Kidney epithelial cell (primary cell): ENCODE measurements around the gene CYP46A1. TPM values are rescaled to one million over a fixed set of nuclear protein-coding genes. Genes with fewer than 3 reads are reported as not detected.

Experiments
- DNase-seq: peaks from one replicate; pipeline ENCODE4 v3.0.0-alpha.2; 2010; ENCODE audit warnings: low read depth
- H3K27me3 ChIP-seq: 2 replicates; pipeline ENCODE4 v1.6.0; 2011; ENCODE audit warnings: low read length; ENCODE audit not compliant: control insufficient read depth, insufficient read depth
- H3K36me3 ChIP-seq: 2 replicates; pipeline ENCODE4 v1.5.1; 2011; ENCODE audit warnings: low read length; ENCODE audit not compliant: control insufficient read depth, insufficient read depth
- H3K4me3 ChIP-seq: 2 replicates; pipeline ENCODE4 v1.5.1; 2011; ENCODE audit warnings: low read depth, mild to moderate bottlenecking, control low read depth, low read length
- CTCF ChIP-seq: IDR thresholded peaks from 2 replicates; pipeline ENCODE4 v1.5.1; 2011; ENCODE audit warnings: mild to moderate bottlenecking, moderate library complexity, low read length, control low read depth, inconsistent platforms; ENCODE audit not compliant: insufficient read depth, poor library complexity, severe bottlenecking
- total RNA-seq: library from RNA; depleted of rRNA; stranded (reverse); fragments of >200 nt; gene quantifications from 2 replicates; pipeline ENCODE4 v1.2.3, GENCODE V29; 2015

Gene CYP46A1
- total RNA-seq, 1 donor from 2014 or later: not detected

GRCh38 chr14:99679996-99680395, 4.1 kb upstream of the CYP46A1 start:
- DNase-seq: no peak

GRCh38 chr14:99681101-99681831, 2.8 kb upstream of the CYP46A1 start:
- Histone ChIP-seq H3K36me3 (no peaks in the 10 kb centered on the region), H3K27me3 (peaks cover 15% of the 10 kb centered on the region), H3K4me3 (no peak overlapping the region)
- no peak for DNase-seq
- TF ChIP-seq CTCF: no peak

More at GRCh38 chr14:99679996-99680395, 4.1 kb upstream of the CYP46A1 start:
- TF ChIP-seq CTCF: no peak
- H3K27me3 ChIP-seq: peaks cover 23% of the 10 kb centered on the region
- H3K4me3 ChIP-seq: no peak overlapping the region
- no peaks in the 10 kb centered on the region for H3K36me3 ChIP-seq

GRCh38 chr14:99681832-99682148, 2.3 kb upstream of the CYP46A1 start:
- no peak for TF ChIP-seq CTCF
- Histone ChIP-seq H3K36me3 (no peaks in the 10 kb centered on the region), H3K27me3 (peaks cover 13% of the 10 kb centered on the region), H3K4me3 (no peak overlapping the region)
- DNase-seq: no peak

DNA sequence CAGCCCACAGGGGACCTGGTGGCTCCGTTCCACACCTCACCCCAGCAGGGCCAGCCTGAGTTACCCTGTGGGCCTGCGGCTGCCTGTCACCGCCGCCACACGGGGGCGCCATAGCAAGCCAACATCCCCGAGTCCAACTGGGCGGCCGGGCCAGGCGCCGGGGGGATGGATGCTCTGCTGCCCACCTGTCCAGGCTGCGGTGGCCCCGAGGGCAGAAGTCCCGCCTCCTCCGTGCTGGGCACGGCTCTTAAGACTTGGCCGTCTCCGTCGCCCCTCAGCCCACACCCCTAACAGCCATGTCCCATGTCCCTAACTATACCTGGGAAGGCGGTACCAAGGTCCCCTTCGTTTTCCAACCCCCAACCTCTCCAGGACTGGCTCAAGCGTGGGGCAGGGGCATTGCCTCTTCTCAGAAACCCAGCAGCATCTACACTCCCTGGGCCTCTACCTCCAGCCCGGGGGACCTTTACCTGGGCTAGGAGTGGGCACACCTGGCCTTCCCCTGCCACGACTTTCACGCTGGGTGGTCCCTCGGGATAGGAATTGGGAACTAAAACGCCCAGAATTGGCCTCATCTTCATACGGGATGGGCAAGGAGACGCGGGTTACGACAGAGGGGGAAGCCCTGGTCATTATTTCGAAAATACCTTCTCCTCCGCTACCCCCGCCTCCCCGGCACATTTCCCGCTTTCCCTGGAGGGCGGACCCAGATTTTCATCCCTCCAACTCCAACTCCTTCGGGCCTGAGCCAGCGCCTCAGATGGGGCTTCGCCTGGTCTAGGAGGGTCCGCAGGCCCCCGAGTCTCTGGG, 1.1 kb upstream of the CYP46A1 start:
- Histone ChIP-seq H3K27me3 (peaks cover 19% of the 10 kb centered on the region), H3K36me3 (no peaks in the 10 kb centered on the region), H3K4me3 (peak overlapping the region; percentile 55)
- DNase-seq: peak; percentile 7
- TF ChIP-seq CTCF: peak; percentile 92

DNA sequence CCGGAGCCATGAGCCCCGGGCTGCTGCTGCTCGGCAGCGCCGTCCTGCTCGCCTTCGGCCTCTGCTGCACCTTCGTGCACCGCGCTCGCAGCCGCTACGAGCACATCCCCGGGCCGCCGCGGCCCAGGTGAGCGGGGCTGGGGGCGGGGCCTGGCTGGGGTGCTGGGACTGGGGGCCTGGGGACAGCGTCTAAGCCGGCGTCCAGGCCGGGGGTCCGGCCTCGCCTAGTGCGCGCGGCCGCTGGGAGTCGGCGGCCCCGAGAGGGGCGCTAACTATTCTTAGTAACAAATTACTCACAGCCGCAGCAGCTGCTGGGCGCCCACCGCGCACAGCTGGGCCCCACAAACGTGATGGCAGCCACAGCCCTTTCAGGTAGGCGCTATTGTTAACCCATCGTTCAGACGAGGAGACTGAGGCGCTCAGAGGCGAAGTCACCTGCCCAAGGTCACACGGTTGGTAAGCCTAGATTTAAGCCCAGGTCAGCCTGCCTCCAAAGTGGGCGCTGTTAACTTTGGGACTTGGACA, 374 bp downstream of the CYP46A1 start:
- H3K27me3 ChIP-seq: peaks cover 28% of the 10 kb centered on the region
- H3K4me3 ChIP-seq: peak overlapping the region; percentile 50
- DNase-seq: no peak
- TF ChIP-seq CTCF: no peak
- H3K36me3 ChIP-seq: no peaks in the 10 kb centered on the region
